Epithelial cell of prostate (primary cell): ENCODE data around the gene GGA2.

Experiments
- DNase-seq: peaks from one replicate; pipeline ENCODE4 v3.0.0-alpha.2; 2011; ENCODE audit warnings: low read depth, low spot score
- H3K27ac ChIP-seq: fragments of 450-650 bp; 2 replicates; pipeline ENCODE4 v1.5.1; 2017; ENCODE audit warnings: mild to moderate bottlenecking

GGA2 gene

GRCh38 chr16:23505671-23506605 lies 4.4 kb downstream of the GGA2 start:
- no peak for DNase-seq
- H3K27ac ChIP-seq: no peak overlapping the region

GRCh38 chr16:23505180-23505665 lies 5.1 kb downstream of the GGA2 start:
- DNase-seq: no peak
- H3K27ac ChIP-seq: peak overlapping the region; percentile 58

GRCh38 chr16:23504453-23505179 lies 5.7 kb downstream of the GGA2 start:
- DNase-seq: peak; percentile 83
- H3K27ac ChIP-seq: peak overlapping the region; percentile 58

- peak; percentile 66 for DNase-seq
- peak overlapping the region; percentile 58 for H3K27ac ChIP-seq
Measured at GRCh38 chr16:23504076-23504452, 6.2 kb downstream of the GGA2 start.

GRCh38 chr16:23502466-23502865 lies 7.8 kb downstream of the GGA2 start:
- no peak for DNase-seq
- H3K27ac ChIP-seq: no peak overlapping the region

GRCh38 chr16:23501291-23501690 lies 9.0 kb downstream of the GGA2 start:
- peak overlapping the region; percentile 30 for H3K27ac ChIP-seq

GRCh38 chr16:23500862-23501225 lies 9.4 kb downstream of the GGA2 start:
- DNase-seq: no peak
- H3K27ac ChIP-seq: peak overlapping the region; percentile 30

More at GRCh38 chr16:23501291-23501690, 9.0 kb downstream of the GGA2 start:
- DNase-seq: no peak

- H3K27ac ChIP-seq: no peak overlapping the region
- DNase-seq: no peak
Measured at GRCh38 chr16:23500212-23500861, 10.0 kb downstream of the GGA2 start.

- DNase-seq: no peak
- H3K27ac ChIP-seq: no peak overlapping the region
Measured at GRCh38 chr16:23499801-23500200, 10.5 kb downstream of the GGA2 start.

GRCh38 chr16:23498863-23499262 lies 11.4 kb downstream of the GGA2 start:
- DNase-seq: no peak

GRCh38 chr16:23497543-23497868 lies 12.8 kb downstream of the GGA2 start:
- no peak for DNase-seq
- H3K27ac ChIP-seq: peak overlapping the region; percentile 74

More at GRCh38 chr16:23498863-23499262, 11.4 kb downstream of the GGA2 start:
- no peak overlapping the region for H3K27ac ChIP-seq

GRCh38 chr16:23496821-23497542 lies 13.3 kb downstream of the GGA2 start:
- peak overlapping the region; percentile 74 for H3K27ac ChIP-seq
- no peak for DNase-seq

GRCh38 chr16:23495671-23496070 lies 14.6 kb downstream of the GGA2 start:
- no peak for DNase-seq
- no peak overlapping the region for H3K27ac ChIP-seq

- no peak for DNase-seq
- peak overlapping the region; percentile 93 for H3K27ac ChIP-seq
Measured at GRCh38 chr16:23494188-23494587, 16.1 kb downstream of the GGA2 start.

GRCh38 chr16:23491490-23492391 lies 18.6 kb downstream of the GGA2 start:
- DNase-seq: no peak

GRCh38 chr16:23486480-23486879 lies 23.8 kb downstream of the GGA2 start:
- no peak overlapping the region for H3K27ac ChIP-seq
- DNase-seq: no peak

More at GRCh38 chr16:23491490-23492391, 18.6 kb downstream of the GGA2 start:
- peak overlapping the region; percentile 93 for H3K27ac ChIP-seq

GRCh38 chr16:23485841-23486240 lies 24.5 kb downstream of the GGA2 start:
- no peak for DNase-seq
- no peak overlapping the region for H3K27ac ChIP-seq

- no peak overlapping the region for H3K27ac ChIP-seq
Measured at GRCh38 chr16:23485257-23485614, 25.1 kb downstream of the GGA2 start.

More at GRCh38 chr16:23485257-23485614, 25.1 kb downstream of the GGA2 start:
- no peak for DNase-seq
